ENCODE measurements around the gene CACNA2D2.

GRCh38 chr3:50358355-50358910 lies 145.0 kb downstream of the CACNA2D2 start:
- TF ChIP-seq ZNF621 (tag by site-specific recombination; IDR thresholded peaks at IDR 0.05) (no peak), REST (tag by site-specific recombination; IDR thresholded peaks at IDR 0.05) (no peak)

Data from HEK293 (cell line).